Measurements from ENCODE around the gene CCDC13.
"Not testable (repeated sequence)": the region's sequence is repeated elsewhere in the genome, so short reads cannot be mapped to it uniquely, and the experiment has no call there.

Gene CCDC13, protein sequence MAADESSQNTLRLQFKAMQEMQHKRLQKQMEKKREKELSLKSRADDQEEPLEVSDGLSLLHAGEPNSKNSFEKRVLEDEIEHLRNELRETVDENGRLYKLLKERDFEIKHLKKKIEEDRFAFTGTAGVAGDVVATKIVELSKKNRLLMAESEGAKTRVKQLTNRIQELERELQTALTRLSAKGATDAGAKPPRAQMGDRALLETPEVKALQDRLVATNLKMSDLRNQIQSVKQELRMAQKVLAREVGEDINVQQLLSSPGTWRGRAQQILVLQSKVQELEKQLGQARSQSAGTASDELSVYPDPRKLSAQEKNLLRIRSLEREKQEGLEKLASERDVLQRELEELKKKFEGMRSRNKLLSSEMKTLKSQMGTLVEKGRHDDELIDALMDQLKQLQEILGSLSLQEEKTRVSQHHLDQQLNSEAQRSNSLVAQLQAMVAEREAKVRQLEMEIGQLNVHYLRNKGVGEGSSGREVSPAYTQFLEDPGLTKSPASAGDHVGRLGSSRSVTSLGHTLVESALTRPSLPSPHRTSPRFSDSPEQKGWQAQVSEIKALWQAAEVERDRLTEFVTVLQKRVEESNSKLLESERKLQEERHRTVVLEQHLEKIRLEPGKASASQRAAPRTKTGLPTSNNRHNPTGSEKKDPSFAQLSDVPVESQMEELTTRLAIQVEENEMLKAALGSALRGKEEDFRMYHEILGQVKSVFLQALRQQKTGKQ

DNA sequence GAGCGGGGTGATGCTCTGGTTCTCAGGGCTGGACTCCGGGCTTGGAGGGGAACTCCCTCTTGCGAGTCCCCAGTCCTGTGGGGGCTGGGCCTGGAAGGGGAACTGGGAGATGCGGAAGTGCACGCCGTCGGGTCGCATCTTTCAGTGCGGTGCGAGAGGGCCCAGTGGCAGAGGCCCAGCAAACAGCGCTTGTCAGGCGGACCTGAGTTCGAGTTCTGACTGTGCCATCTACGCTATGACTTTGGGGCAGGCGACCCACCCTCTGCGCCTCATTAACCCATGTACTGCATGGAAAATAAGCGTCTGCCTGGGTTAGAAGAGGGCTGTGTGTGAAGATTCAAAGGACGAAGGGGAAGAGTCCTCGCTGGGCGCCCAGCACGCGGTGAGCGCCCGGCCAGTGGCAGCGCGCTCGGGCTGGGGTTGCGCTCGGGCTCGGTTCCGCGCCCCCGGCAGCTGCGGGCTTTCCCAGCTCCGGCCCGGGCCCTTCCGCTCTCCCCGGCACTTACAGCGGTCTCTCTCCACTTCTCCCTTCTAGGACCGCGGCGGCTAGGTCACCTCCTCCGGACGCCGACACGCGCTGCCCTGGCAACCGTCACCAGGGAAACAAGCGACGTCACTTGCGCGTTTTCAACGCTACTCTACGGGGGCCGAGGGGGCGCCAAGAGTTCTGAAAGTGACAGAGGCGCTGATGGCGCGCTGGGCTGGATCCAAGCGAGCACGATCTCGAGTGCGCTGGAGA lies at the start of gene CCDC13:
Gene CCDC13 (minus strand): TSS at position 584 of the 739 bp plus-strand sequence. CDS start 14,908 bp downstream, outside the sequence.
- peak; percentile 96 for DNase-seq

DNA sequence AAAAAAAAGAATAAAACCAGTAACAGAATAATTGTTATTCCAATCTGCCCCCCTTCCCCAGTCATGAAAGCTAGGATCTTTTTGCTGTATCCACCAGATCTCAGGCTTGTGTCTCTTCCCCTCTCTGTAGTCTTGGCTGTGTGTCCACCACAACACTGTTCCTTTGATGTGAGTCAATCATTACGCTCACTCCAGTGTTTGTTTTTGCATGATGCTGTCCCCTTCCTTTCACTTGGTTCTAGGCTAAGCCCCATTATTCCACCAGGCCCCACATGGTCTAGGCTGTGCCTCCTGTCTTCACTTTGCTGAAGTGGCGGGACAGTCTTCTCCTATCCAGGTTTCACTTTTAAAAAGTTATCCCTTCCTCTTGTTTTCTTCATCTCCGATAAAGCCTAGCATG lies 49.8 kb upstream of the CCDC13 start:
- no peak for DNase-seq

DNA sequence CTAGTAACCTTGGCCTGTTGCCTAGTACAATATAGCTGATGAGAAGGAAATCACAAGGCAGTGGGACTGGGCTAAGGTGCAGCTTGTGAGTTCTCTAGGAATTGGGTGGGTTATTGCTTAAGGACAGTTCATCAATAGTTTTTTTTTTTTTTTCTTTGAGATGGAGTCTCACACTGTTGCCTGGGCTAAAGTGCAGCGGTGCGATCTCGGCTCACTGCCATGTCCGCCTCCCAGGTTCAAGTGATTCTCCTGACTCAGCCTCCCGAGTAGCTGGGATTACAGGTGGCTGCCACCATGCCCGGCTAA lies 47.6 kb upstream of the CCDC13 start:
- no peak for DNase-seq

DNA sequence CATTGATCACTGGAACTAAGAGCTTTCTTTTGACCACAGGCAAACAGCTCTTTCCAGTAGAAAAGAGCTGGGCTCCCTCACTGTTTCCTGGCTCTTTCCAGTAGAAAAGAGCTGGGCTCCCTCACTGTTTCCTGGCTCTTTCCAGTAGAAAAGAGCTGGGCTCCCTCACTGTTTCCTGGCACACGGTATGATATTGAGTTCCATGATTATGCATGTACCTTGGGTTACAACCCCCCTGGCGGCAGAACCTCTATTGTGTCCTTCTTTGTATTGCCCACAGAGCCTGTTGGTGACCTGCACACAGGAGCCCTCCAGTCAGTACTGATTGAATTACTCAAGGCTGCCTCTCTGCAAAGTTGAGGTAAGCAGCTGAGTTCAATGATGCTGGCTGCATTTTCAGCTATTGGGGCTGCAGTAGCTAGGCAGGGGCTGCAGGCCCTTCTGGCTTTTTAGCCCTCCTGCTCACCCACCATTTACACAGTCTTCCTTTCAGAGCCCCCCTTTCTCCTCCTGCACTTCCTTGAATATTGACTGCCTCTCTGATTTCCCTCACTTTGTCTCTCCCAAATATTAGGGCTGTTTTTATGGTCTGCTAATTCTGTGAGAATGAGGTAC lies 46.4 kb upstream of the CCDC13 start:
- DNase-seq = no peak

DNA sequence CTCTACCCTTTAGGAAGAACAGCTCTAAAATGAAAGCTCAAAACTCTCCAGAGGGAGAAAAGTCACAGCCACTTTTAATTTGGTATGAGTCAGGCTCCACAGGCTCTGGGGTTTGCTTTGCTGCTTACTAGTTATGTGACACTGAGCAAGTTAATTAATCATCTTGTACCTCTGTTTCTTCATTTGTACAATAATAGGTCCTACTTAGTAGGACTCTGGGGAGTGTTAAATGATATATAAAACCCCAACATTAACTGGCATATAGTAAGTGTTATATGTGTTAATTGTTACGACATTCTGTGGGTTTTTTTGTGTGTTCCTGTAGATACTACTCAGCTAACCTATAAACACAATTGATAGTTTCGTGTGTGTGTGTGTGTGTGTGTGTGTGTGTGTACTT lies 42.8 kb upstream of the CCDC13 start:
- no peak for DNase-seq

DNA sequence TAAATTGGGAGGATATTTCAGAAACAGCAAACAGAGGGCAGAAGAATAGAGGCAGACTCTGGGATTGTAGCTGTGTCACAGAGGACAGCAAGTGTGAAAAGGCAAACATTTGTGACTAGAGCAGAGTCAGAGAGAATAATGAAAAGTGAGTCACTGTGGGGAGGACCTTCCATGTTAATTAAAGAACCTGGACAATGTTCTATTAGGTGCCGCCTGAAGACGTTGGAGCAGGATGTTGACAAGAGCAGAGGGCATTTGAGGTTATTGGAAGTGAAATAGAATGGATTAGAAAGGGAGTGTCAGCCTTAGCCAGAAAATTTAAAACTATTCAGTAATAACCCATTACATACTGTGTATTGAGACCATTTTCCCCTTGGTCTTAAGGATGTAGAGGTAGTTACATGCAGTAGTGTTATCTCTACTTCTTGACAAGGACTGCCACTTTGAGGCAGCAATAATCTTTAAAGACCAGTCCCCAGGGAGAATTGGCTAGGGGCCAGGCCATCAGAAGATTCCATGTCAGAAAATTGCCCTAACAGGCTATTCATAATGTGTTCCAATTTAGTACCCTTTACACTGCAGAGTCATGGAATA lies 42.0 kb upstream of the CCDC13 start:
- DNase-seq = no peak

DNA sequence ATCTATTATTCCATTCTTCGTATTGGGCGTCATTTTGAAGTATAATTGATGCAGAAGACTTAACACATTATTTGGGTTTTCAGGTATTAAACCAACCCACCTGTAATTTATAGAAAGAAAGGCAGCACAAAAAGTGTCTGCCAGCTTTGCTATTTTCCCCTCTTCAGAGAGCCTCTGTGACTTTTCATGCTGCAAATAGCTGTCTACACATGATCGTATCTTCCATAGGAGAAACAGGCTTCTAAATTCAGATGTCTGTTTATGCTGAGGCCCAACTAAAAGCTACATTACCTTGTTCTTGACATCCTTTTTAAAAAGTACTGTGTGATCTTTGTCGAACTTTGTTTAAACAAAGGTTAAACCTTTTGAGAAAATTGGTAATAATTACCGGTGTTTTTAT lies 41.2 kb upstream of the CCDC13 start:
- DNase-seq = no peak

DNA sequence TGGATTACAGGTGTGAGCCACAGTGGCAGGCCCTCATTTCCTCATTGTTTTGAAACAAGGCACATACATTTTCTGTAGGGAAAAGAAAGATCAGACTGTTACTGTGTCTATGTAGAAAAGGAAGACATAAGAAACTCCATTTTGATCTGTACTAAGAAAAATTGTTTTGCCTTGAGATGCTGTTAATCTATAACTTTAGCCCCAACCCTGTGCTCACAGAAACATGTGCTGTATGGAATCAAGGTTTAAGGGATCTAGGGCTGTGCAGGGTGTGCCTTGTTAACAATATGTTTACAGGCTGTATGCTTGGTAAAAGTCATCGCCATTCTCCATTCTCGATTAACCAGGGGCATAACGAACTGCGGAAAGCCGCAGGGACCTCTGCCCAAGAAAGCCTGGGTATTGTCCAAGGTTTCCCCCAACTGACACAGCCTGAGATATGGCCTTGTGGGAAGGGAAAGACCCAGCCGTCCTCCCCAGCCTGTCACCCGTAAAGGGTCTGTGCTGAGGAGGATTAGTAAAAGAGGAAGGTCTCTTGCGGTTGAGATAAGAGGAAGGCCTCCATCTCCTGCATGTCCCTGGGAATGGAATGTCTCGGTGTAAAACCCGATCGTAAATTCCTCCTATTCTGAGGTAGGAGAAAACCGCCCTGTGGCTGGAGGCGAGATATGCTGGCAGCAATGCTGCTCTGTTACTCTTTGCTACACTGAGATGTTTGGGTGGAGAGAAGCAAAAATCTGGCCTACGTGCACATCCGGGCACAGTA lies 38.2 kb upstream of the CCDC13 start:
- DNase-seq = peak; percentile 16

DNA sequence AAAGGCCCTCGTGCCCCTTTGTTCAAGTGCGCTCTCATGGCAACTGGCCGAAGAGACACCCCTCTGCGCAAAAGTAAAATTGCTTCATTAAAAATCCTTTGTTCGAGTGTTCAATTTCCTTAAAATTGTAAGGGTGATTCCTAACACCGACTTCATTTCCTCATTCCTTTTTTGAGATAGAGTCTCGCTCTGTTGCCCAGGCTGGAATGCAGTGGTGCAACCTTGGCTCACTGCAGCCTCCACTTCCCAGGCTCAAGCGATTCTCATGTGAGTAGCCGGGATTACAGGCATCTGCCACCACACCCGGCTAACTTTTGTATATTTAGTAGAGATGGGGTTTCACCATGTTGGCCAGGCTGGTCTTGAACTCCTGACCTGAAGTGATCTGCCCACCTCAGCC lies 37.7 kb upstream of the CCDC13 start:
- DNase-seq = not testable (repeated sequence)

DNA sequence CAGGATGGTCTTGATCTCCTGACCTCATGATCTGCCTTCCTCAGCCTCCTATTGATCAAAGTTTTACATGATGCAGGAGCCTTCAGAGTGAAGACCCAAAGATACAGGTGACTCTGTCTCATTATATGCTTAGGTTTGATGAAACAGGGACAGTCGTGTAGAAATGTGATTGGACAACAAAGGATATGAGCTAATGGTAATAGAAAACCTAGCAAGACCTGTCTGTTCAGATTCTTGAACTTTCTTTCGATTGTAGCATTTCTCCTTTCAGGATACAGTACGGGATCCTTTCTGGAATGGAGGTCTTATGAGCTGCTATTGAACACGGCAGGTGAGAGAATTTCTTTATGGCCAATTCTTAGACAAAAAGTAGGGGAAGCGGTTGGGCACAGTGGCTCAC lies 36.1 kb upstream of the CCDC13 start, which contains the start of gene ACKR2:
Gene ACKR2 (plus strand): TSS at position 244 of the 400 bp plus-strand sequence. CDS start 55,058 bp downstream, outside the sequence.
- DNase-seq = no peak

DNA sequence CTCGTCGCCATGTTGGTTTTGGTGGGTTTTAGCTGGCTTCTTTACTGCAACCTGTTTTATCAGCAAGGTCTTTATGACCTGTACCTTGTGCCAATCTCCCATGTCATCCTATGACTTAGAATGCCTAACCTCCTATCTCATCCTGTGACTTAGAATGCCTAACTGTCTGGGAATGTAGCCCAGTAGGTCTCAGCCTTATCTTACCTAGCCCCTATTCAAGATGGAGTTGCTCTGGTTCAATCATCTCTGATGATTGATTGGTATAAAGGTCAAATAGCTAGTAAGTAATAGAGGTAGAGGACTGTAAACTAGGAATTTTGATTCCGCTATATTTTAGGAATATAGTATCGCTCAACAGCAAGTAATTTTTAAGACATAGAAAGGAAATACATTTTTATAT lies 34.9 kb upstream of the CCDC13 start:
- no peak for DNase-seq

DNA sequence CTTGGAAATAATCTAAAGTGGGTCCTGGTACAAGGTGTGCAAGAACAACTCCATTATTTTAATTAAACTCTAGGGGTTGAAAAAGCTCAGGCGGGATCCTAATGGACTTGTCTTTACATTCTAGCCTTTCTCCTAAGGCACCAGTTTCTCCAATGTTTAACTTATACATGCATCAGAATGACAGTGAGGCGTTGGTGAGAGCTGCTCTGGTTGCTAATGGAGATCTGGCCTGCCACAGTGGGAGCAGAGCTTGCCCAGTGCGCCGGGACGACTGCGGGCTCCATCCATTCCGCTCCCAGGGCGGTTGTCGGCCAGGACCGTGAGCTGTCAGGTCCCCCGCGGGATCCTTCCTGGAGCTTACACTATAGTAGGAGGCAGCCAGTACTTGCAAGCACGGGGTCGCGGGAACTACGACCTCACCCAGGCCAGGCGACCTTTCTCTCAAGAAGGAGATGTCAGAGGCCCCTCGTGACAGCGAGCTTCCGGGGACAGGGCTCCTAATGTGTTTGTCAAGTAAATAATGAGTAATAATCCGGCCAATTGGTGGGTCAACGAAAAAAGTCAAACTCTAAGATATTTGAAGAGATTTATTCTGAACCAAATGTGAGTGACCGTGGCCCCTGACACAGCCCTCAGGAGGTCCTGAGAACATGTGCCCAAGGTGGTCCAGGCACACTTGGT lies 32.2 kb upstream of the CCDC13 start:
- DNase-seq = no peak

DNA sequence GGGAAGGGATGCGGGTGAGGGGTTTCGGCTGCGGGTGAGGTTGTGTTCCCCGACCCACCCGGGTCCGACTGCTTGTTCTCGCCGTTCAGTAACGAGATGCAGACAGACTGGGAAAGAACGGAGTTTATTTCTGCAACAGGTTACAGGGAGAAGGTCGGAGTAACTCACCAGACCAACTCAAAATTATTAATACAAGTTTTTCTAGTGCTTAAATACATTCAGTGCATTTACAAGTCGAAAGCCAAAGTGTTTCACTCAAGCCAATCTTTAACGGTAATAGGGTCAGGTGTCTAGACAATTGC lies 31.7 kb upstream of the CCDC13 start:
- no peak for DNase-seq

DNA sequence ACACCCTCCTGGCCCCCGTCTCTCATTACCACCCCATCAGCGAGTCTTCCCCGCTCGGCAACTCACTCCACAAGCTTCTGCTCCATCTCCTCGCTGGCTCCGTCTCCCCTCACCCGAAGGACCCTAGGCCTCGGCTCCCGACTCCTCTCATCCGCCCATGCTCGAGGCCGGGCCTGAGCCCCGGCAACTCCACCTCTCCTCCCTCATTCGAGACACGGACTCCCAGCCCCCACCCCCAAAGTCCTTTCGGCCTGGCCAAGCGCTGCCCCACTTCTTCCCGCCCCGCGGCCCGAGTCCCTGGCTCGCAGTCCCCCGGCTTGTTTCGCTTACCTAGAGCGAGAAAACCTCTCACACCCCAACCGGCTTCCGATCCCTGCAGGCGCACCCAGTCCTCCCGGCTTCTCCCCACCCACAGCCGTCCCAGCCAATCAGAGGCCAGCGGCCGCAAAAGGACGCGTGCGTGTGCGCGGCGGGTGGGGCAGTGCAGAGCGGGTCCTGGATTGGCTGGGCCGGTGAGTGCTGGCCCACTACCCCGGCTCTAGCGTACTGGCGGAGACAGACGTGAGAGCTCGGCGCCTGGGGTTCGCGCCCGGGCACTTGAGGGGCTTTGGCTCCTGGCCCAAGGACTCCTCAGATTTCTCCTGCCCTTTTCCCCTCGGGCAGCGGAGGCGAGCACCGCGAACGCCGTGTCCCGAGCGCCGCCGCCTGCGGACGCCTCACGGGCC lies 31.2 kb upstream of the CCDC13 start, which contains the start of gene HIGD1A:
Gene HIGD1A (minus strand): TSS at position 385 of the 725 bp plus-strand sequence. CDS start 10,237 bp downstream, outside the sequence.
- peak; percentile 98 for DNase-seq

DNA sequence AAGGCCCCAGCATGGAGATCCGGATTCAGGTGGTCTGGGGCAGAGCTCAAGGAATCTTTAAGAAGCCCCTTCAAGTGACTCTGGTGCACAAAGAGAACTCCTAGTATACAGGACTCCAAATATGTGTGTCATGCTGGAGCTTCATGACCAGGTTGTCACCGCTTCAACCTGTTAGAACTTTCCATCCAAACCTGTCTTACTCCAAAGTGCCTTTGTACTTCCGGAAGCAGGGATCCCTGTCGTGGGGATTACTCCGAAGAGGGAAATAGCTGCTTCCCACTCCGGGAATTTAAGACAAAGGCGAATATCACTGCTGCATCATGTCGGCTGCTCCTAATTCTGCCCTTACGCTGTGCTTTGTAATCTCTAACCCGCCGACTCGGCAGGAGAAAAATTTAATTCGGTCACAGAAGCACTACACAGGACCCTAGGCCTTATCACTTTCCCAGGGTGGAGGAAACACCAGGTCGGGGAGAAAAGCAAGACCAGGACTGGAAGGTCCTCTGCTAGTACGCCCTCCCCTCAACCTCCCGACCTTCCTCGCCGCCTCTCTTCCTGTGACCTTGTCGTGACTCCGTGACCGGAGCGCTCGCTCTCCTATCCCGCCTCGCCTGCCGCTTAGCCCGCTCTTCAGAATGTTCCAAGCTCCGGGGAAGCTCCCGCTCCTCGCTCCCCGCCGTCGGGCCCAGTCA lies 30.5 kb upstream of the CCDC13 start:
- DNase-seq = peak; percentile 32

DNA sequence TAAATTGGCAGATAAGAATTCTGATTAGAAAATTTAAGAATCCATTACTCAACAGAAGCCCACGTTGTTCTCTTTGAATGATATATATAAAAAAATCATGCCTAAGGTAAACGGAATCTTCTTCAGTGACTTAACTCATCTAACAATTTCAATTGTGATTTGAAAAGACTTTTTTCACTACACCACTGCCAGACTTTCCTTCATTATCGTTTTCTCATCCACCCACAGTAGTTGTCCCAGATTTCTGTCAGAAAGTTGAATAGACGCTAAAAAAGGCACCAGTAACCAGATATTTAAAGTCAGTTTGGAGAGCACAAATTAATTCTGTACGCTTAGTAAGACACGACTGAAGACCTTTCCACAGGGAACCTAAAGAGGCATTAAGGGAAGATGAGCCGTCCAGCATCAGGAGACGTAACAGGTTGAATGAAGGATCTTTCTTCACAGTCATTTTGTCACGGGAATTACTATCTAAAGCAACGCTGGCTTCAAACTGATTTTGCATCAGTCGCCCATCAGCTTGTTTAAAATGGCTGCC lies 29.9 kb upstream of the CCDC13 start:
- DNase-seq = no peak

DNA sequence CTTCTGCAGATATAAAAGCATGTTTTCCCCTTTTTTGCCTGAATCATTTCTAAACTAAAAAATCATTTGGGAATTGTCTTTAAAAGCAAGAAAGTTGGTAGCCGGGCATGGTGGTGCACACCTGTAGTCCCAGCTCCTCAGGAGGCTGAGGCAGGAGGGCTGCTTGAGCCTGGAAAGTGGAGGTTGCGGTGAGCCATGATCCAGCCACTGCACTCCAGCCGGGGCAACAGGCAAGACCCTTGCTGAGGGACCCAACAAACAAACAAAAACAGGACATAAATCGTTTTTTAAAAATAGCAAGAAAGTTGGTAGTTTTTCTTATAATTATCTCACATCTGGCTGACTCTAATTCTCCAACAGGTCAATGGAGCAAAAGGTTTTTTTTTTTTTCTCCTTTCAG lies 28.7 kb upstream of the CCDC13 start:
- DNase-seq = no peak

DNA sequence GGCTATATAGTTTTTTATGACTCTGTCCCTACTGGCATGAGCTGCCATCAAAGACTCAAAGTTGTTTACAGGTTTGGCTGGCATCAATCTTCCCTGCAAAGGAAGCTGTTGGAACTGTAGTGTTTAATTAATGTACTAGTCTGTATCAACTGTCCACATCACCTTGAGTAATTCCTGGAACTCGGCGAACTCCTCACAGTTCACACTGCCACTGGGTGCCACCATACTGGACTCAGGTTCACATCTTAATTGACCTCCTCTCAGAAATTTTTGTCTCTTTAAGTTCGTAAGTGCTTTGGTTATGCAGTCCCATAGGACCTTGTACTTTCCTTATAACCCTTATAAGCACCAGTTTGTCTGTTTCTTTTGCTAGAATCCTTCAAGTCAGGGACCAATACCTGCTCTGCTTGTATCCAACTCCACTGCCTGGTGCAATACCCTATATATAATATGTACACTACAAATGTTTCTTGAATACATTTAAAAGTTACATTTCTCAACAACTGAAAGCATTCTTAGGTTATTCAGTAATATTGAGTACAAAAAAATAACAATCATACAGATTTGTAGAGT lies 28.1 kb upstream of the CCDC13 start:
- no peak for DNase-seq

DNA sequence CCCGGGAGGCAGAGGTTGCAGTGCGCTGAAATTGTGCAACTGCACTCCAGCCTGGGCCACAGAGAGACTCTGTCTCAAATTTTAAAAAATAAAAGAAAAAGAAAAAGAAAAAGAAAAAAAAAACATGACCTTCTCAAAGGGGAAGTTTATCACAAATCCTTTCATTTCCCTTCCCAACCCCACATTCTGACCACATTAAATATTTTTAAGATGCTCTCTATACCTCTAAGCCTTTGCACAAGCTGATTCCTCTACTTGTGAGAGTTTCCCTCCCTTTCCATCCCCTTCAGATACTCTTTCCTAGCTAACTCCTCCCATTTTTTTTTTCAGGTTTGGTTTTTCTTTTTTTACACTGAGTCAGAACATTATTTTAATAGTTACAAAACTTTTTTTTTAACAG lies 27.2 kb upstream of the CCDC13 start:
- DNase-seq = peak; percentile 19
